Measurements from ENCODE around the gene MRNIP.

- TF ChIP-seq TEAD4 (IDR thresholded peaks at IDR 0.05) (no peak), EP300 (IDR thresholded peaks at IDR 0.05; ENCODE audit: borderline replicate concordance) (no peak), EGR1 (IDR thresholded peaks at IDR 0.05) (no peak), FOXM1 (IDR thresholded peaks at IDR 0.05; ENCODE audit: borderline replicate concordance, low read depth) (no peak), TAF1 (IDR thresholded peaks at IDR 0.05; ENCODE audit: low read depth) (no peak), MAX (IDR thresholded peaks at IDR 0.05) (no peak), RAD21 (IDR thresholded peaks at IDR 0.05; ENCODE audit: low read depth) (no peak), NFIC (IDR thresholded peaks at IDR 0.05) (no peak)
- TF ChIP-seq, protein P1, sequence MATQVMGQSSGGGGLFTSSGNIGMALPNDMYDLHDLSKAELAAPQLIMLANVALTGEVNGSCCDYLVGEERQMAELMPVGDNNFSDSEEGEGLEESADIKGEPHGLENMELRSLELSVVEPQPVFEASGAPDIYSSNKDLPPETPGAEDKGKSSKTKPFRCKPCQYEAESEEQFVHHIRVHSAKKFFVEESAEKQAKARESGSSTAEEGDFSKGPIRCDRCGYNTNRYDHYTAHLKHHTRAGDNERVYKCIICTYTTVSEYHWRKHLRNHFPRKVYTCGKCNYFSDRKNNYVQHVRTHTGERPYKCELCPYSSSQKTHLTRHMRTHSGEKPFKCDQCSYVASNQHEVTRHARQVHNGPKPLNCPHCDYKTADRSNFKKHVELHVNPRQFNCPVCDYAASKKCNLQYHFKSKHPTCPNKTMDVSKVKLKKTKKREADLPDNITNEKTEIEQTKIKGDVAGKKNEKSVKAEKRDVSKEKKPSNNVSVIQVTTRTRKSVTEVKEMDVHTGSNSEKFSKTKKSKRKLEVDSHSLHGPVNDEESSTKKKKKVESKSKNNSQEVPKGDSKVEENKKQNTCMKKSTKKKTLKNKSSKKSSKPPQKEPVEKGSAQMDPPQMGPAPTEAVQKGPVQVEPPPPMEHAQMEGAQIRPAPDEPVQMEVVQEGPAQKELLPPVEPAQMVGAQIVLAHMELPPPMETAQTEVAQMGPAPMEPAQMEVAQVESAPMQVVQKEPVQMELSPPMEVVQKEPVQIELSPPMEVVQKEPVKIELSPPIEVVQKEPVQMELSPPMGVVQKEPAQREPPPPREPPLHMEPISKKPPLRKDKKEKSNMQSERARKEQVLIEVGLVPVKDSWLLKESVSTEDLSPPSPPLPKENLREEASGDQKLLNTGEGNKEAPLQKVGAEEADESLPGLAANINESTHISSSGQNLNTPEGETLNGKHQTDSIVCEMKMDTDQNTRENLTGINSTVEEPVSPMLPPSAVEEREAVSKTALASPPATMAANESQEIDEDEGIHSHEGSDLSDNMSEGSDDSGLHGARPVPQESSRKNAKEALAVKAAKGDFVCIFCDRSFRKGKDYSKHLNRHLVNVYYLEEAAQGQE (IDR thresholded peaks at IDR 0.05; ENCODE audit: low read depth), result no peak
These were observed 9.9 kb upstream of the MRNIP start for GRCh38 chr5:179868541-179868940.
